Activated CD4-positive, alpha-beta memory T cell treated with anti-CD3 and anti-CD28 coated beads, Interleukin-2, amount 10 ng/mL, durations not matched to agents 7 days and 5 days (primary cell): ENCODE data around the gene LENEP. TPM values are rescaled to one million over a fixed set of nuclear protein-coding genes. Genes with fewer than 3 reads are reported as not detected.
"Not testable (repeated sequence)": the region's sequence is repeated elsewhere in the genome, so short reads cannot be mapped to it uniquely, and the experiment has no call there.

Experiments
- CTCF ChIA-PET: fragments of 350-600 bp; sonication (Branson Sonifier 250); formaldehyde crosslinking; loops from one replicate; lab custom pipeline; 2021; ENCODE audit warnings: antibody characterized with exemption, inconsistent platforms; lab: Charles Lee
- POLR2A ChIA-PET: fragments of 350-600 bp; sonication (Branson Sonifier 250); formaldehyde crosslinking; loops from one replicate; lab custom pipeline; 2021; ENCODE audit warnings: antibody characterized with exemption; lab: Charles Lee
- DNase-seq: peaks from one replicate; pipeline ENCODE4 v3.0.0-alpha.2; 2020
- H3K27ac Mint-ChIP-seq: one replicate; pipeline ENCODE4 v1.8.0; 2021; ENCODE audit warnings: mild to moderate bottlenecking, mixed read lengths
- H3K27me3 Mint-ChIP-seq: one replicate; pipeline ENCODE4 v1.8.0; 2021; ENCODE audit warnings: mixed read lengths
- H3K36me3 Mint-ChIP-seq: one replicate; pipeline ENCODE4 v1.8.0; 2021; ENCODE audit warnings: low read depth, mixed read lengths
- H3K4me1 Mint-ChIP-seq: one replicate; pipeline ENCODE4 v1.8.0; 2021; ENCODE audit warnings: mixed read lengths
- H3K4me3 Mint-ChIP-seq: one replicate; pipeline ENCODE4 v1.8.0; 2021; ENCODE audit warnings: mild to moderate bottlenecking, mixed read lengths
- H3K9me3 Mint-ChIP-seq: one replicate; pipeline ENCODE4 v1.8.0; 2021; ENCODE audit warnings: mixed read lengths
- total RNA-seq, 2 experiments: library from RNA; stranded (reverse); gene quantifications; one replicate each; pipeline ENCODE4 v1.2.3, GENCODE V29; 2021

The LENEP gene
- total RNA-seq, 2 experiments from 2014 or later: 0.35 to 1.2 TPM

GRCh38 chr1:154983776-154984466 is 9.5 kb upstream of the LENEP start:
- H3K27ac Mint-ChIP-seq: no peak overlapping the region
- DNase-seq: no peak
- H3K27me3 Mint-ChIP-seq: no peaks in the 10 kb centered on the region
- H3K9me3 Mint-ChIP-seq: no peaks in the 10 kb centered on the region
- POLR2A ChIA-PET: interaction anchor here (1.0 to 5.0 kb wide), 22 partner anchors 10 to 377 kb away, joined by 3 to 50 read pairs (median 7); partner anchors contain the start of genes ADAM15, CKS1B, LENEP and PBXIP1
- no peak overlapping the region for H3K4me3 Mint-ChIP-seq
- peaks cover 32% of the 10 kb centered on the region for H3K36me3 Mint-ChIP-seq
- H3K4me1 Mint-ChIP-seq: peaks cover 31% of the 10 kb centered on the region
- CTCF ChIA-PET: interaction anchor here (0.6 to 6.4 kb wide), 24 partner anchors 11 to 424 kb away, joined by 3 to 51 read pairs (median 4); partner anchors contain the start of genes ADAM15, KRTCAP2, PBXIP1 and PMVK

GRCh38 chr1:154986736-154987135 is 6.7 kb upstream of the LENEP start:
- H3K9me3 Mint-ChIP-seq, H3K4me3 Mint-ChIP-seq, DNase-seq, H3K27ac Mint-ChIP-seq, H3K27me3 Mint-ChIP-seq: not testable (repeated sequence)
- Mint-ChIP-seq H3K4me1 (peaks cover 25% of the 10 kb centered on the region), H3K36me3 (peaks cover 34% of the 10 kb centered on the region)
- ChIA-PET CTCF (interaction anchor here (4.8 kb wide), 1 partner anchor 13 kb away, joined by 25 read pairs; no protein-coding TSS in a partner anchor), POLR2A (interaction anchor here (0.6 to 1.3 kb wide), 2 partner anchors 10 to 636 kb away, joined by 3 read pairs; no protein-coding TSS in a partner anchor)

- POLR2A ChIA-PET: interaction anchor here (0.6 to 2.2 kb wide), 8 partner anchors 9 to 635 kb away, joined by 3 to 12 read pairs (median 3); partner anchors contain the start of gene CKS1B
Observed at GRCh38 chr1:154987326-154987725, 6.1 kb upstream of the LENEP start.

GRCh38 chr1:154988058-154988954 is 5.1 kb upstream of the LENEP start:
- H3K4me3 Mint-ChIP-seq: no peak overlapping the region
- peaks cover 25% of the 10 kb centered on the region for H3K4me1 Mint-ChIP-seq
- no peaks in the 10 kb centered on the region for H3K27me3 Mint-ChIP-seq
- ChIA-PET CTCF (interaction anchor here (0.7 to 4.8 kb wide), 5 partner anchors 11 to 429 kb away, joined by 3 to 25 read pairs (median 3); no protein-coding TSS in a partner anchor), POLR2A (interaction anchor here (0.7 to 2.2 kb wide), 7 partner anchors 8 to 34 kb away, joined by 3 to 12 read pairs (median 3); partner anchors contain the start of gene CKS1B)
- no peak for DNase-seq
- H3K27ac Mint-ChIP-seq: no peak overlapping the region
- no peaks in the 10 kb centered on the region for H3K9me3 Mint-ChIP-seq
- H3K36me3 Mint-ChIP-seq: peaks cover 34% of the 10 kb centered on the region

More at GRCh38 chr1:154987326-154987725, 6.1 kb upstream of the LENEP start:
- Mint-ChIP-seq H3K9me3 (no peaks in the 10 kb centered on the region), H3K36me3 (peaks cover 34% of the 10 kb centered on the region), H3K27ac (no peak overlapping the region), H3K27me3 (no peaks in the 10 kb centered on the region), H3K4me1 (peaks cover 25% of the 10 kb centered on the region), H3K4me3 (no peak overlapping the region)
- CTCF ChIA-PET: interaction anchor here (0.7 to 4.8 kb wide), 4 partner anchors 12 to 104 kb away, joined by 3 to 25 read pairs (median 10); no protein-coding TSS in a partner anchor
- DNase-seq: no peak

- Mint-ChIP-seq H3K36me3 (peaks cover 34% of the 10 kb centered on the region), H3K4me3 (no peak overlapping the region), H3K4me1 (peaks cover 20% of the 10 kb centered on the region), H3K27ac (no peak overlapping the region), H3K9me3 (no peaks in the 10 kb centered on the region), H3K27me3 (no peaks in the 10 kb centered on the region)
- POLR2A ChIA-PET: interaction anchor here (2.2 kb wide), 1 partner anchor 15 kb away, joined by 12 read pairs; the partner anchor contains the start of gene CKS1B
- DNase-seq: no peak
- CTCF ChIA-PET: interaction anchor here (2.0 to 4.8 kb wide), 2 partner anchors 10 to 28 kb away, joined by 16 to 25 read pairs; no protein-coding TSS in a partner anchor
Observed at GRCh38 chr1:154989195-154989860, 4.1 kb upstream of the LENEP start.

- ChIA-PET POLR2A (interaction anchor here (0.9 kb wide), 1 partner anchor 15 kb away, joined by 4 read pairs; the partner anchor contains the start of gene CKS1B), CTCF (interaction anchor here (4.8 kb wide), 1 partner anchor 9 kb away, joined by 25 read pairs; no protein-coding TSS in a partner anchor)
- H3K4me3 Mint-ChIP-seq: no peak overlapping the region
- no peaks in the 10 kb centered on the region for H3K9me3 Mint-ChIP-seq
- H3K27ac Mint-ChIP-seq: no peak overlapping the region
- no peak for DNase-seq
- peaks cover 34% of the 10 kb centered on the region for H3K36me3 Mint-ChIP-seq
- H3K4me1 Mint-ChIP-seq: peaks cover 14% of the 10 kb centered on the region
- no peaks in the 10 kb centered on the region for H3K27me3 Mint-ChIP-seq
Observed at GRCh38 chr1:154990276-154990675, 3.1 kb upstream of the LENEP start.

- H3K4me1 Mint-ChIP-seq: peaks cover 23% of the 10 kb centered on the region
- DNase-seq: no peak
- H3K27me3 Mint-ChIP-seq: no peaks in the 10 kb centered on the region
- no peak overlapping the region for H3K4me3 Mint-ChIP-seq
- H3K27ac Mint-ChIP-seq: no peak overlapping the region
- peaks cover 26% of the 10 kb centered on the region for H3K36me3 Mint-ChIP-seq
- no peaks in the 10 kb centered on the region for H3K9me3 Mint-ChIP-seq
- ChIA-PET CTCF (interaction anchor here (1.0 to 11.4 kb wide), 4 partner anchors 22 to 92 kb away, joined by 3 to 139 read pairs (median 6); partner anchors contain the start of gene PYGO2), POLR2A (interaction anchor here (0.7 to 13.2 kb wide), 6 partner anchors 8 to 79 kb away, joined by 3 to 203 read pairs (median 14); partner anchors contain the start of genes CKS1B, FLAD1 and PMVK)
Observed at GRCh38 chr1:154992721-154993571, 440 bp upstream of the LENEP start.

- H3K4me1 Mint-ChIP-seq: peaks cover 23% of the 10 kb centered on the region
- peaks cover 14% of the 10 kb centered on the region for H3K36me3 Mint-ChIP-seq
- ChIA-PET CTCF (interaction anchor here (0.9 to 11.4 kb wide), 4 partner anchors 21 to 97 kb away, joined by 4 to 139 read pairs (median 6); no protein-coding TSS in a partner anchor), POLR2A (interaction anchor here (1.0 to 13.2 kb wide), 9 partner anchors 10 to 67 kb away, joined by 3 to 203 read pairs (median 4); partner anchors contain the start of genes CKS1B, FLAD1, PBXIP1 and PMVK)
- H3K9me3 Mint-ChIP-seq: no peaks in the 10 kb centered on the region
- DNase-seq: no peak
- H3K27ac Mint-ChIP-seq: no peak overlapping the region
- no peaks in the 10 kb centered on the region for H3K27me3 Mint-ChIP-seq
- H3K4me3 Mint-ChIP-seq: no peak overlapping the region
Observed at GRCh38 chr1:154994269-154994587, 842 bp downstream of the LENEP start.

- ChIA-PET CTCF (interaction anchor here (0.9 to 11.4 kb wide), 4 partner anchors 21 to 1486 kb away, joined by 3 to 139 read pairs (median 6); no protein-coding TSS in a partner anchor), POLR2A (interaction anchor here (1.0 to 13.2 kb wide), 8 partner anchors 10 to 67 kb away, joined by 3 to 203 read pairs (median 5); partner anchors contain the start of genes CKS1B, FLAD1 and PBXIP1)
- Mint-ChIP-seq H3K4me3 (no peak overlapping the region), H3K27ac (no peak overlapping the region), H3K4me1 (peaks cover 24% of the 10 kb centered on the region), H3K9me3 (no peaks in the 10 kb centered on the region), H3K36me3 (peaks cover 10% of the 10 kb centered on the region), H3K27me3 (no peaks in the 10 kb centered on the region)
- DNase-seq: no peak
Observed at GRCh38 chr1:154994591-154994990, 1.2 kb downstream of the LENEP start.

- H3K36me3 Mint-ChIP-seq, H3K27me3 Mint-ChIP-seq, H3K4me3 Mint-ChIP-seq, H3K9me3 Mint-ChIP-seq, H3K27ac Mint-ChIP-seq, DNase-seq: not testable (repeated sequence)
- H3K4me1 Mint-ChIP-seq: peaks cover 31% of the 10 kb centered on the region
- CTCF ChIA-PET: interaction anchor here (0.7 to 11.4 kb wide), 10 partner anchors 11 to 1485 kb away, joined by 3 to 139 read pairs (median 3); partner anchors contain the start of gene FLAD1
- POLR2A ChIA-PET: interaction anchor here (1.2 to 13.2 kb wide), 6 partner anchors 13 to 41 kb away, joined by 3 to 203 read pairs (median 15); partner anchors contain the start of genes CKS1B, FLAD1 and PBXIP1
Observed at GRCh38 chr1:154995301-154995983, 2.1 kb downstream of the LENEP start.
